Large intestine (tissue), 3 donors: ENCODE results near the gene KAT2B. TPM values are rescaled to one million over a fixed set of nuclear protein-coding genes. Genes with fewer than 3 reads are reported as not detected.

Experiments
- DNase-seq, 2 donors: peaks; one replicate each; pipeline versions ENCODE4 v3.0.0 to v3.0.0-alpha.2; 2013
- H3K27ac ChIP-seq: one replicate; pipeline ENCODE4 v1.5.1; 2013; ENCODE audit warnings: low read length
- H3K27me3 ChIP-seq: 2 replicates; pipeline ENCODE4 v1.6.1; 2013; ENCODE audit warnings: low read length; ENCODE audit not compliant: control insufficient read depth, insufficient read depth
- H3K36me3 ChIP-seq: 2 replicates; pipeline ENCODE4 v1.6.1; 2013; ENCODE audit warnings: low read length; ENCODE audit not compliant: control insufficient read depth, insufficient read depth
- H3K4me1 ChIP-seq: one replicate; pipeline ENCODE4 v1.6.1; 2013; ENCODE audit warnings: low read length; ENCODE audit not compliant: control insufficient read depth, insufficient read depth
- H3K4me3 ChIP-seq: one replicate; pipeline ENCODE4 v1.5.1; 2013; ENCODE audit warnings: low read length
- H3K9me3 ChIP-seq: one replicate; pipeline ENCODE4 v1.6.1; 2013; ENCODE audit warnings: mild to moderate bottlenecking, low read depth, low read length, moderate library complexity; ENCODE audit not compliant: control insufficient read depth
- WGBS: methylation state at CpG from one replicate; pipeline ENCODE4 v1.1.5; 2013; ENCODE audit warnings: low lambda C conversion rate; ENCODE audit not compliant: insufficient coverage; 5-methylcytosine and 5-hydroxymethylcytosine counted together
- polyA plus RNA-seq: library from polyadenylated mRNA; unstranded; fragments of 120-200 nt; gene quantifications from one replicate; pipeline ENCODE4 v1.2.1, GENCODE V29; 2013

Gene KAT2B
- polyA plus RNA-seq, 1 donor = 20.3 TPM

DNA sequence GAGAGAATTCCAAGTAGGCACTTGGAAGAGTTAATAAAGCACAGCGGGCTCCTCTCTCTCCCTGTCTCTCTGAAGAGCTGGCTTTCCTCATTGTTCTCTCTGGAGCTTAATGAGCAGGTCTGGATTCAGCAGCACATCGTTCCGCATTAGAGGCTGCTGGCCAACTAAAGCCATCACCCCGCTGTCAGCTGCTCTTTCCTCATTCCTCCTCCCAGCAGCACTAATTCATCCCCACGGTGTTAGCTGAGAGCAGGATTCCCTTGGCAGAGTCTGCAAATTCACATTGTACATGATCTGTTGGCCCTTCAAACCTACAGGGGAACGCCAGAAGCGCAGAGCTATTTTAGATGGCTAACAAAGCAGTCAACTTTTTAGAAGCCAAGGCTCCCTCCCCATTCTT lies 101.6 kb downstream of the KAT2B start:
- DNase-seq = peak; percentile 26 to 34
- Histone ChIP-seq H3K36me3 (peaks cover 8% of the 10 kb centered on the region), H3K27me3 (no peaks in the 10 kb centered on the region), H3K9me3 (no peaks in the 10 kb centered on the region), H3K4me1 (no peaks in the 10 kb centered on the region), H3K4me3 (no peak overlapping the region), H3K27ac (no peak overlapping the region)
- WGBS = no CpG with 5 or more reads among the region's 7 CpGs

DNA sequence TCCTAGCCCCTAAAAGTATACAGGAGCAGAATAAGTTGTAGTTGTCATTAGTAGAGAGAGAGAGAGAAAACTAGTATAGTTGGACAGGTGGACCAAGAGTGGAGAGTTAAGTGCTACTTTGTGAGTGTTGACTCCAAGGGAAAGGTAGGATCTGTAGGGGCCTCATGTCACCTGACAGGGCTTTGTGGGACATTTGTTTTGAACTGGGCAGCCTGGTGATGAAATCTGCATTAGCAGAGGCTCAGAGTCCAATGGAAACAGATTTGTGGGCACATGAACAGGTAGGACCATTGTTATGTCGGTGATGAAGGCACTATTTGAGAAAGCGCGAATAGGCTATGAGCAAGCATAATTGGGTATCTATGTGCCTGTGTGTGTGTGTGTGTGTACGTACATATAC lies 102.3 kb downstream of the KAT2B start:
- H3K27me3 ChIP-seq = no peaks in the 10 kb centered on the region
- H3K36me3 ChIP-seq = peaks cover 5% of the 10 kb centered on the region
- no peaks in the 10 kb centered on the region for H3K9me3 ChIP-seq
- WGBS = no CpG with 5 or more reads among the region's 4 CpGs
- H3K27ac ChIP-seq = no peak overlapping the region
- H3K4me3 ChIP-seq = no peak overlapping the region
- no peaks in the 10 kb centered on the region for H3K4me1 ChIP-seq
- peak; percentile 19 to 58 for DNase-seq

DNA sequence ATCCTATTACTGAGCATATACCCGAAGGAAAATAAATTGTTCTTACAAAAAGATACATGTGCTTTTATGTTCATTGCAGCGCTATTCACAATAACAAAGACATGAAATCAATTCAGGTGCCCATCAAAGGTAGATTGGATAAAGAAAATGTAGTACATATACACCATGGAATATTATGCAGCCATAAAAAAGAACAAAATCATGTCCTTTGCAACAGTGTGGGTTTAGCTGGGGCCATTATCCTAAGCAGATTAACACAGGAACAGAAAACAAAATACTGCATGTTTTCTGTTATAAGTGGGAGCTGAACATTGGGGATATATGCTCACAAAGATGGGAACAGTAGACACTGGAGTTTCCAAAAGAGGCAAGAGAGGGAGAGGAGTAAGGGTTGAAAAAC lies 103.3 kb downstream of the KAT2B start:
- Histone ChIP-seq H3K4me3 (no peak overlapping the region), H3K27ac (no peak overlapping the region)
- WGBS = 100% methylated on average over 1 of the region's 2 CpGs

DNA sequence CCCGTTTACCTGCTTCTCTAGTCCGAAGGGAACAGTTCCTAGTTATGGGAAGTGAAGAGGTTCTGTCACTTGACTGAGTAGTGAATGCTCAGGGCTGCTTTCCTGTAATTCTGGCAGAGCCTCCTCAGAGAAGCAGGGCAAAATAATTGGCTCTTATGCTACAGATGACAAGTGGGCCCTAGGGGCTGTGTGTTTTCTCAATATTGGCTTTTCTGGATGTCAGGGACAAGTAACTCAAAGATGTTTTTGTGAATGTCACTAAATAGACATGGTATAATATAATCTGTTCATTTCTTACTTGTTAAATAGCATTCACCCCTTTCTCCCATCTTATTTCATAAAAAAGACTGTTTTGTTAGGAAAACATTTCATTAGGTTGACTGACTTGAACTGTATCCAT lies 105.6 kb downstream of the KAT2B start:
- Histone ChIP-seq H3K27ac (no peak overlapping the region), H3K4me3 (no peak overlapping the region)
- WGBS = no CpG with 5 or more reads among the region's 2 CpGs

More for the DNA sequence above, 103.3 kb downstream of the KAT2B start:
- Histone ChIP-seq H3K36me3 (peaks cover 9% of the 10 kb centered on the region), H3K27me3 (no peaks in the 10 kb centered on the region), H3K4me1 (no peaks in the 10 kb centered on the region), H3K9me3 (no peaks in the 10 kb centered on the region)
- DNase-seq = no peak

DNA sequence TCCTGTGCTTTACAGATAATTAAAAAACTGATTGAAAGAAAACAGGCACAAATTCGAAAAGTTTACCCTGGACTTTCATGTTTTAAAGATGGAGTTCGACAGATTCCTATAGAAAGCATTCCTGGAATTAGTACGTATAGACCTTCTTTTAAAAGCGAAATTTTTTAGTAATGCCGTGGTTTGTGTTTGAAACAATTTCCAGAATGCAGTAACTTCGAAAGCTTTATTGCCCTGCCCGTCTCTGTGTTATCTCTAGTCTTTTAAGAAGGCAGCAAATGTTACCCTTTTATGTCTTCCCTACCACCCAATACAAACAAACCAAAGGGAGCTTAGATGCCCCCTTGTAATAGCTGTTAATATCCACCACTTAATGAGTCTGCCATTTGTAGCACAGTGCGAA lies 106.1 kb downstream of the KAT2B start:
- Histone ChIP-seq H3K4me1 (no peaks in the 10 kb centered on the region), H3K36me3 (peaks cover 14% of the 10 kb centered on the region), H3K27ac (no peak overlapping the region), H3K9me3 (no peaks in the 10 kb centered on the region), H3K27me3 (no peaks in the 10 kb centered on the region), H3K4me3 (no peak overlapping the region)
- no peak for DNase-seq
- 37% methylated on average over 3 of the region's 8 CpGs for WGBS

More for the DNA sequence above, 105.6 kb downstream of the KAT2B start:
- H3K27me3 ChIP-seq = no peaks in the 10 kb centered on the region
- H3K36me3 ChIP-seq = peaks cover 14% of the 10 kb centered on the region
- H3K4me1 ChIP-seq = no peaks in the 10 kb centered on the region
- H3K9me3 ChIP-seq = no peaks in the 10 kb centered on the region
- DNase-seq = no peak

DNA sequence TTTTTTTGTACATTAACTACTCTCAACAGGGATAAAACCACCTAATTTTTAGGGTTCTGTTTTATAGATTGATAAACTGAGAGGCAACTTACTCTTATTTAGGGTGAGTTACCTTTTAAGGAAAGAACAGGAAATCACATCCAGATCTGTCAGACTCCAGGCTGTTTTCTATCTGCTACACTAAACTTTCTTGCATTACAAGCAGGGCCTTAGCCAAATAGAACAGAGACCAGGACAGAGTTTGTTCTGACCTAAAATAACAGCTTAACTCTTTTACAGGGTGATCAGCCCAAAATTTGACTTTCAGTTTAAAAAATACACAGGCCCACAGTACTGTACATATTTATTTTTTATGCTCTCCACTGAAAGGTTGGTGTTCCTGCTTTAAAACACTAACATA lies 107.1 kb downstream of the KAT2B start:
- no peak for DNase-seq
- H3K9me3 ChIP-seq = no peaks in the 10 kb centered on the region
- H3K36me3 ChIP-seq = peaks cover 11% of the 10 kb centered on the region
- H3K4me3 ChIP-seq = no peak overlapping the region
- H3K27ac ChIP-seq = no peak overlapping the region
- no peaks in the 10 kb centered on the region for H3K4me1 ChIP-seq
- no peaks in the 10 kb centered on the region for H3K27me3 ChIP-seq

DNA sequence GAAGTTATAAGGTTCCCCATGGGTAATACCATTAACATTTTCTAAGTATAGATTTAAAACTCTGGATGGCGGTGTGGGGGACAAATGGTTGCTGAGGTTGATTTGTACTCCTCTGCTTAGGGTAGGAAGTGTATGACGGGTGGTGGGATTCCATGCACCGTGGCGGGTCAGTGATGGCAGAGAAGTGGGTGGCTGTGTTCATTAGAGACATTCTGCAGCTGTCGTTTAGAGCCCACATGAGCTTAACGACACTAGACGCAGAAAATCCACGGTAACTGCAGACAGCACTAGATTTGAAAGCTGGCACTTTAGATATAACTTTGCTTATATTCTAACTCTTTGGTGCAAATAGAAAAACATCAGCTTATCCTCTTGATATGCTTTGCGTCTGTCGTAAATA lies 108.2 kb downstream of the KAT2B start:
- Histone ChIP-seq H3K4me3 (no peak overlapping the region), H3K9me3 (no peaks in the 10 kb centered on the region), H3K4me1 (no peaks in the 10 kb centered on the region), H3K27me3 (no peaks in the 10 kb centered on the region), H3K36me3 (peaks cover 11% of the 10 kb centered on the region), H3K27ac (no peak overlapping the region)
- no peak for DNase-seq
- WGBS = 93% methylated on average over 3 of the region's 10 CpGs

DNA sequence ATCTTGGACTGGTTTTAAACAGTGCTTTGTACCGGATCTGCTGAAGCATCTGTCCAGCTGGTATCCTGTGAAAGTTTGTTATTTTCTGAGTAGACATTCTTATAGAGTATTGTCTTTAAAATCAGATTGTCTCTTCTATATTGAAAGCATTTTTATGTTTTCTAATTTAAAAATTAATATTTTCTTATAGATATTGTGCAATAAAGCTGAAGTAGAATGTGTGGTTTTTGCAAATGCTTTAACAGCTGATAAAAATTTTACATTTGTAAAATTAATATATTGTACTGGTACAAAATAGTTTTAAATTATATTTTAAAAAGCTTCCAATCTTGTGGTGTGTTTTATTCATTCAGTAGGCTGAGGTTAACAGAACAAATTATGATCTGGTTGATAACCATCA lies 113.8 kb downstream of the KAT2B start:
- no peaks in the 10 kb centered on the region for H3K27me3 ChIP-seq
- no peak overlapping the region for H3K4me3 ChIP-seq
- no peak for DNase-seq
- H3K36me3 ChIP-seq = peaks cover 8% of the 10 kb centered on the region
- H3K9me3 ChIP-seq = no peaks in the 10 kb centered on the region
- no peak overlapping the region for H3K27ac ChIP-seq
- H3K4me1 ChIP-seq = no peaks in the 10 kb centered on the region
- no CpG with 5 or more reads among the region's 1 CpG for WGBS

DNA sequence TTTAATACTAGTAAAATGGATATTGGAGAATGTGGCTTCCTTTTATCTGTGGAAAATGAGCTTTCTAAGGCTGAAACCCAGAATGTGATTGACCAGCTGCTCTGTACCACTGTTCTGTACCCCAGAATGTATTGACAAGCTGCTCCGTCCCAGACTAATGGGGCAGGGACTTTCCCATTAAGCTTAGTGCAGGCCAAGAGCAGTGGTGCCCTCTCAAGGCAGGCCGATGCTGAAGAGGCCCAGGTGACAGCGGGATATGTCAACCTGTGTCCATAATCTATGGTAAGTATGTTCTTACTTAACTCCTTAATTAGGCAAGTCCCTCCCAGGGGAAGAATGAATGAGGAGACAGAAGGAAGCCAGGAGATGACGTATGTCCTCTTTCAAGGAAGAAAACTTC lies 114.7 kb downstream of the KAT2B start:
- H3K36me3 ChIP-seq = peaks cover 4% of the 10 kb centered on the region
- no peak for DNase-seq
- H3K27me3 ChIP-seq = no peaks in the 10 kb centered on the region
- no CpG with 5 or more reads among the region's 4 CpGs for WGBS
- no peak overlapping the region for H3K4me3 ChIP-seq
- H3K4me1 ChIP-seq = no peaks in the 10 kb centered on the region
- no peaks in the 10 kb centered on the region for H3K9me3 ChIP-seq
- no peak overlapping the region for H3K27ac ChIP-seq

DNA sequence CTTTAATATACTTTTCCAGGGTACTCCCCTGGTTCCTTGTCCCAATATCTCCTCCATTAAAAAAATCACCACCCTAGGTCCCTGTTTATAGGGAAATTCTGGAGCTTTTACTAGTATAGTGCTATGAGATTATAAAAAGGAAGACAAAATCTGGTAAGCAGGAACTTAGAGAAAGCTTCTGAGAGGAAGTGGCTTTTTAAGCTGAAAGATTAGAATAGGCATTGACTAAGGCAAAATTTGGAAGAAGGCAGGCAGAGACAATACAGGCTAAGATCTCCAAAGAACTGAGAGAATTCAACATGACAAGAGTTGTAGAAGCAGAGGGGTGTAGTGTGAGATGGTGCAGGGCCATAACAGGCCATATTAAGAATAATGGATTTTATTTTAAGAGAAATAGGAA lies 120.0 kb downstream of the KAT2B start:
- Histone ChIP-seq H3K4me3 (no peak overlapping the region), H3K27me3 (no peaks in the 10 kb centered on the region), H3K9me3 (no peaks in the 10 kb centered on the region), H3K36me3 (no peaks in the 10 kb centered on the region), H3K4me1 (peaks cover 5% of the 10 kb centered on the region), H3K27ac (no peak overlapping the region)
- DNase-seq = no peak

DNA sequence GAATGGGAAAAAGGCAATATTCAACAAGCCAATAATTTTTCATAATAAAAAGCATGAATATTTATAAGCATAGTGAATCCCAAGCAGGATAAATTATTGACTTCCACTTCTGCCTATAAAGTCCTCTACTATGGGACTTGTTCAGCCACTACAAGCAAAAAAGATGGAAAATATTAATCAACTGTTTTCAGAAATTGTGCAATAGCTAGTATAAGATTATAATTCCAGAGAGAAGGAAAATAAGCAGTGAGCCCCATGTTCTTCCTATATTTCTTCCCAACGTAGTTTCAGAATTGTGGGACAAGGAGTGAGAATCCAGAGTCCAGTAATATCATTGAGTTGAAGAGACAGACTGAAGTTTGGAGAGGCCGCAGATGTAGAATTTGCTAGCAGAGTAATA lies 121.5 kb downstream of the KAT2B start:
- 100% methylated on average over 1 of the region's 2 CpGs for WGBS
- H3K4me3 ChIP-seq = no peak overlapping the region
- H3K4me1 ChIP-seq = peaks cover 5% of the 10 kb centered on the region
- DNase-seq = no peak
- no peaks in the 10 kb centered on the region for H3K36me3 ChIP-seq
- no peak overlapping the region for H3K27ac ChIP-seq
- no peaks in the 10 kb centered on the region for H3K9me3 ChIP-seq
- H3K27me3 ChIP-seq = no peaks in the 10 kb centered on the region
